Esophagus squamous epithelium (tissue), 4 donors: ENCODE measurements around the gene CDK17.

Source experiments
- POLR2A ChIP-seq, 4 donors: fragments of 450-650 bp; IDR thresholded peaks; one replicate each; pipeline ENCODE4 v1.6.1; 2017; ENCODE audit warnings: antibody characterized with exemption in 4 of 4, mild to moderate bottlenecking in 4 of 4, moderate library complexity in 3 of 4
- TF ChIP-seq, protein P1 (sequence below), 6 experiments: fragments of 450-650 bp in 4 of 6; fragments of 200-600 bp in 2 of 6; sonication (generic) in 2 of 6; IDR thresholded peaks; one replicate each; pipeline ENCODE4 v1.5.1; 2016 to 2019; ENCODE audit warnings: antibody characterized with exemption in 6 of 6, mild to moderate bottlenecking in 4 of 6, moderate library complexity in 4 of 6

DNA sequence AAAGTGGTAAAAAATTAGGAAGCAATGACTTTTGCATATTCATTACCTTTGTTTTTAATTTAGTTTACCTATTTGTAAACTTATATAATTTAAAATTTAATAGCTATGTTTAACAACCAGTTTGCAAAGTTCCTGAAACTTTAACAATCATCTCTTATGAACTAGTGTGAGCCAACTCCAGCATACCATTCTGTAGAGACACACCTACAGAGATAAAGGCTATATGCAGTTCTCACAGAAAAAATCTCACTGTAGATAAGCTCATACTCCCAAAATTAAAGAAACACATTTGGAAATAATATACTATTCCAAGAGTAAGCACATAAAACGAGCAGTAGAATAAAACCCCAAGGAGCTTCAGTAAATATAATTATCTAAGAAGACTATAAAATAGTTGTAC lies 77.5 kb downstream of the CDK17 start:
- TF ChIP-seq, protein P1, sequence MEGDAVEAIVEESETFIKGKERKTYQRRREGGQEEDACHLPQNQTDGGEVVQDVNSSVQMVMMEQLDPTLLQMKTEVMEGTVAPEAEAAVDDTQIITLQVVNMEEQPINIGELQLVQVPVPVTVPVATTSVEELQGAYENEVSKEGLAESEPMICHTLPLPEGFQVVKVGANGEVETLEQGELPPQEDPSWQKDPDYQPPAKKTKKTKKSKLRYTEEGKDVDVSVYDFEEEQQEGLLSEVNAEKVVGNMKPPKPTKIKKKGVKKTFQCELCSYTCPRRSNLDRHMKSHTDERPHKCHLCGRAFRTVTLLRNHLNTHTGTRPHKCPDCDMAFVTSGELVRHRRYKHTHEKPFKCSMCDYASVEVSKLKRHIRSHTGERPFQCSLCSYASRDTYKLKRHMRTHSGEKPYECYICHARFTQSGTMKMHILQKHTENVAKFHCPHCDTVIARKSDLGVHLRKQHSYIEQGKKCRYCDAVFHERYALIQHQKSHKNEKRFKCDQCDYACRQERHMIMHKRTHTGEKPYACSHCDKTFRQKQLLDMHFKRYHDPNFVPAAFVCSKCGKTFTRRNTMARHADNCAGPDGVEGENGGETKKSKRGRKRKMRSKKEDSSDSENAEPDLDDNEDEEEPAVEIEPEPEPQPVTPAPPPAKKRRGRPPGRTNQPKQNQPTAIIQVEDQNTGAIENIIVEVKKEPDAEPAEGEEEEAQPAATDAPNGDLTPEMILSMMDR (IDR thresholded peaks at IDR 0.05): no peak
- no peak for TF ChIP-seq POLR2A (IDR thresholded peaks at IDR 0.05)
